WTC11 (cell line): Measurements from ENCODE around the gene SGPP2. TPM values are rescaled to one million over a fixed set of nuclear protein-coding genes. Genes with fewer than 3 reads are reported as not detected.

Source experiments
- ATAC-seq: fragments of 200-7000 bp; cut with Tn5 transposase; 2 replicates; pipeline ENCODE4 v1.10.0; 2021; ENCODE audit warnings: mild to moderate bottlenecking, moderate library complexity
- CTCF ChIA-PET: fragments of 300-600 bp; sonication (Branson Sonifier 250); formaldehyde crosslinking; loops from one replicate; lab custom pipeline; 2021; ENCODE audit warnings: antibody characterized with exemption; lab: Charles Lee
- POLR2A ChIA-PET: fragments of 350-600 bp; sonication (Branson Sonifier 250); formaldehyde crosslinking; loops from one replicate; lab custom pipeline; 2021; ENCODE audit warnings: antibody characterized with exemption; lab: Charles Lee
- DNase-seq: peaks from one replicate; pipeline ENCODE4 v3.0.0; 2021; ENCODE audit warnings: low spot score
- H3K27ac Mint-ChIP-seq: 2 replicates; pipeline ENCODE4 v1.8.0; 2021; ENCODE audit warnings: mixed read lengths
- H3K27me3 Mint-ChIP-seq: 2 replicates; pipeline ENCODE4 v1.8.0; 2021; ENCODE audit warnings: low read depth, mild to moderate bottlenecking, moderate library complexity, mixed read lengths
- H3K36me3 Mint-ChIP-seq: 2 replicates; pipeline ENCODE4 v1.8.0; 2021; ENCODE audit warnings: mixed read lengths
- H3K4me1 Mint-ChIP-seq: 2 replicates; pipeline ENCODE4 v1.8.0; 2022; ENCODE audit warnings: mixed read lengths
- H3K4me3 Mint-ChIP-seq: 2 replicates; pipeline ENCODE4 v1.8.0; 2021; ENCODE audit warnings: mild to moderate bottlenecking, moderate library complexity, mixed read lengths
- H3K9me3 Mint-ChIP-seq: 2 replicates; pipeline ENCODE4 v1.8.0; 2021; ENCODE audit warnings: mixed read lengths
- ATF1 ChIP-seq: sonication (generic); formaldehyde crosslinking; IDR thresholded peaks from 2 replicates; pipeline ENCODE4 v1.8.1; 2023; ENCODE audit warnings: mild to moderate bottlenecking, moderate library complexity, missing genetic modification reagents
- EMX1 ChIP-seq: fragments of 250-450 bp; sonication (Bioruptor Pico); IDR thresholded peaks from 2 replicates; pipeline ENCODE4 v1.8.0; 2021; ENCODE audit warnings: mild to moderate bottlenecking
- ESRRA ChIP-seq: sonication (generic); formaldehyde crosslinking; IDR thresholded peaks from 2 replicates; pipeline ENCODE4 v1.8.1; 2022; ENCODE audit warnings: mild to moderate bottlenecking, missing genetic modification reagents, borderline replicate concordance
- FOXJ3 ChIP-seq: sonication (generic); formaldehyde crosslinking; IDR thresholded peaks from 2 replicates; pipeline ENCODE4 v1.9.0; 2021; ENCODE audit warnings: missing genetic modification reagents, mild to moderate bottlenecking, borderline replicate concordance
- GTF2I ChIP-seq: fragments of 250-450 bp; sonication (Bioruptor Pico); conservative IDR thresholded peaks from 2 replicates; pipeline ENCODE4 v1.4.0; 2021; ENCODE audit warnings: mild to moderate bottlenecking
- HMGA2 ChIP-seq: fragments of 250-450 bp; sonication (Bioruptor Pico); IDR thresholded peaks from 2 replicates; pipeline ENCODE4 v1.4.0; 2021; ENCODE audit warnings: mild to moderate bottlenecking, moderate library complexity
- IRF2 ChIP-seq: sonication (generic); formaldehyde crosslinking; IDR thresholded peaks from 2 replicates; pipeline ENCODE4 v1.8.0; 2022; ENCODE audit warnings: low read depth, missing genetic modification reagents, borderline replicate concordance
- KAT7 ChIP-seq: sonication (generic); formaldehyde crosslinking; IDR thresholded peaks from 2 replicates; pipeline ENCODE4 v1.8.1; 2023; ENCODE audit warnings: missing genetic modification reagents, mild to moderate bottlenecking, borderline replicate concordance
- MXD4 ChIP-seq: fragments of 250-450 bp; sonication (Bioruptor Pico); IDR thresholded peaks from 2 replicates; pipeline ENCODE4 v1.8.0; 2021; ENCODE audit warnings: mild to moderate bottlenecking, moderate library complexity, borderline replicate concordance
- MYBL2 ChIP-seq: sonication (generic); formaldehyde crosslinking; IDR thresholded peaks from 2 replicates; pipeline ENCODE4 v1.8.1; 2023; ENCODE audit warnings: mild to moderate bottlenecking, moderate library complexity, missing genetic modification reagents
- NFATC4 ChIP-seq: fragments of 250-450 bp; sonication (Bioruptor Pico); IDR thresholded peaks from 2 replicates; pipeline ENCODE4 v1.9.0; 2021; ENCODE audit warnings: mild to moderate bottlenecking
- NR2C2 ChIP-seq: sonication (generic); formaldehyde crosslinking; IDR thresholded peaks from 2 replicates; pipeline ENCODE4 v1.8.0; 2022; ENCODE audit warnings: mild to moderate bottlenecking, missing genetic modification reagents
- SP1 ChIP-seq: sonication (generic); formaldehyde crosslinking; conservative IDR thresholded peaks from 2 replicates; pipeline ENCODE4 v1.8.1; 2022; ENCODE audit warnings: missing genetic modification reagents
- ZNF138 ChIP-seq: sonication (generic); formaldehyde crosslinking; conservative IDR thresholded peaks from 2 replicates; pipeline ENCODE4 v1.8.1; 2022; ENCODE audit warnings: mild to moderate bottlenecking, moderate library complexity, missing genetic modification reagents
- ZNF219 ChIP-seq: sonication (generic); formaldehyde crosslinking; IDR thresholded peaks from 2 replicates; pipeline ENCODE4 v1.8.0; 2023; ENCODE audit warnings: missing genetic modification reagents, mild to moderate bottlenecking, borderline replicate concordance
- ZNF423 ChIP-seq: fragments of 250-450 bp; sonication (Bioruptor Pico); IDR thresholded peaks from 2 replicates; pipeline ENCODE4 v2.1.2; 2022; ENCODE audit warnings: mild to moderate bottlenecking, moderate library complexity
- total RNA-seq: library from RNA; stranded (reverse); gene quantifications from 3 replicates; pipeline ENCODE4 v1.2.3, GENCODE V29; 2021
- TF ChIP-seq, protein P1 (sequence below): sonication (generic); formaldehyde crosslinking; IDR thresholded peaks from 2 replicates; pipeline ENCODE4 v1.8.0; 2022; ENCODE audit warnings: mild to moderate bottlenecking, missing genetic modification reagents
- TF ChIP-seq, protein P2 (sequence below): sonication (generic); formaldehyde crosslinking; IDR thresholded peaks from 2 replicates; pipeline ENCODE4 v1.8.1; 2022; ENCODE audit warnings: mild to moderate bottlenecking, missing genetic modification reagents, moderate library complexity, borderline replicate concordance
- TF ChIP-seq, protein P3 (sequence below): sonication (generic); formaldehyde crosslinking; IDR thresholded peaks from 2 replicates; pipeline ENCODE4 v1.8.0; 2023; ENCODE audit warnings: missing genetic modification reagents
- TF ChIP-seq, protein P4 (sequence below): fragments of 250-450 bp; sonication (Bioruptor Pico); IDR thresholded peaks from 2 replicates; pipeline ENCODE4 v2.1.2; 2022; ENCODE audit warnings: mild to moderate bottlenecking, moderate library complexity
- TF ChIP-seq, protein P5 (sequence below): fragments of 250-450 bp; sonication (Bioruptor Pico); IDR thresholded peaks from 2 replicates; pipeline ENCODE4 v1.9.0; 2021; ENCODE audit warnings: mild to moderate bottlenecking, borderline replicate concordance
- TF ChIP-seq, protein P6 (sequence below): sonication (generic); formaldehyde crosslinking; IDR thresholded peaks from 2 replicates; pipeline ENCODE4 v1.8.1; 2023; ENCODE audit warnings: mild to moderate bottlenecking, moderate library complexity, missing genetic modification reagents

SGPP2 gene
- total RNA-seq, 1 experiment from 2014 or later: 0.07 TPM

DNA sequence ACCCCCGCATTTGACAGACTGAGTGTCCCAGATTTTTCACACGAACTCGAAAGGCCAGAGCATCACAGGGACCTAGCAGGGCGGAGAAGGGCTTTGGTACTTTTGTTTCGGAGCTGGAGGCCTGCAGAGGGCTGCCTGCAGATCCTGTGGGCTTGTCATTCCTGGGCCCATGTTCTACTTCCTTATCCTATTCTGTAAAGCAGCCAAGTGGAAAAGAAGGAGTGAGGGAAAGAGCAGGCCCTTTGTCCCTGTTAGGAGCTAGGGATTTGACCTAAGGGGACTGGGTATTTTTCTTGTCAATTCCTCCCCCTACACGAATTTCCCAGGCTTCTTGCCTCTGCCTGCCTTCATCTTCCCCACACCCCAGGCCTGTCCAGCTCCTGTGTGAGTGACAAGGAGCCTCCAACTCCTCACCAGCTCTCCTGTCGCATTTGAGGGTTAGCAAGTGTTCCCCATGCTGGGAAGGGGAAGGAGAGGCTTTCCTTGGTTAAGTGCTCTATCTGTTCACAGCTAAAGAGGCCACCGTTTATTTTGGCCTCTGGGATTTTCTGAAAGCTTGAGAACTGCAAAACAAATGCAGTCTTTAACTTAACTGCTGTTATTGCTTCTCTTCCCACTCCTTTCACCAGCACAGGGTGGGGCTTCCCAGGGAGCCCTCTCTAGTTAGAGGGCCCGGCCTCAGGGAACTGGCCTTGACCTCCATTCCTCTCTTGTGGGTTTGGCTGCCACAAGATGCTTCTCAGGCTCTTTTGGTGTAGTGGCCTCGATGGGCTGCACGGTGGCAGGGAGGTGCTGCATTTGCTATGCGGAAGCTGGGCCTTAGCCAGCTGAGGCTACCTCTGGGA lies 61.2 kb downstream of the SGPP2 start:
- Mint-ChIP-seq H3K4me3 (no peak overlapping the region), H3K36me3 (no peaks in the 10 kb centered on the region), H3K27me3 (peaks cover 93% of the 10 kb centered on the region), H3K27ac (no peak overlapping the region), H3K4me1 (no peaks in the 10 kb centered on the region; the same call in 1 of the 2 replicates), H3K9me3 (no peaks in the 10 kb centered on the region)
- DNase-seq: no peak
- ATAC-seq: no peak
- TF ChIP-seq SP1 (CRISPR knock-in tag) (no peak), NFATC4 (no peak), KAT7 (CRISPR knock-in tag) (no peak), GTF2I (CRISPR knock-in tag) (no peak), ZNF219 (no peak), ESRRA (CRISPR knock-in tag) (no peak), ATF1 (CRISPR knock-in tag) (no peak), MXD4 (CRISPR knock-in tag) (no peak), NR2C2 (CRISPR knock-in tag) (no peak), MYBL2 (CRISPR knock-in tag) (no peak), HMGA2 (CRISPR knock-in tag) (no peak)
- TF ChIP-seq, protein P1, sequence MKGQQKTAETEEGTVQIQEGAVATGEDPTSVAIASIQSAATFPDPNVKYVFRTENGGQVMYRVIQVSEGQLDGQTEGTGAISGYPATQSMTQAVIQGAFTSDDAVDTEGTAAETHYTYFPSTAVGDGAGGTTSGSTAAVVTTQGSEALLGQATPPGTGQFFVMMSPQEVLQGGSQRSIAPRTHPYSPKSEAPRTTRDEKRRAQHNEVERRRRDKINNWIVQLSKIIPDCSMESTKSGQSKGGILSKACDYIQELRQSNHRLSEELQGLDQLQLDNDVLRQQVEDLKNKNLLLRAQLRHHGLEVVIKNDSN (CRISPR knock-in tag): no peak
- TF ChIP-seq, protein P2, sequence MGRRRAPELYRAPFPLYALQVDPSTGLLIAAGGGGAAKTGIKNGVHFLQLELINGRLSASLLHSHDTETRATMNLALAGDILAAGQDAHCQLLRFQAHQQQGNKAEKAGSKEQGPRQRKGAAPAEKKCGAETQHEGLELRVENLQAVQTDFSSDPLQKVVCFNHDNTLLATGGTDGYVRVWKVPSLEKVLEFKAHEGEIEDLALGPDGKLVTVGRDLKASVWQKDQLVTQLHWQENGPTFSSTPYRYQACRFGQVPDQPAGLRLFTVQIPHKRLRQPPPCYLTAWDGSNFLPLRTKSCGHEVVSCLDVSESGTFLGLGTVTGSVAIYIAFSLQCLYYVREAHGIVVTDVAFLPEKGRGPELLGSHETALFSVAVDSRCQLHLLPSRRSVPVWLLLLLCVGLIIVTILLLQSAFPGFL (CRISPR knock-in tag): no peak
- TF ChIP-seq, protein P3, sequence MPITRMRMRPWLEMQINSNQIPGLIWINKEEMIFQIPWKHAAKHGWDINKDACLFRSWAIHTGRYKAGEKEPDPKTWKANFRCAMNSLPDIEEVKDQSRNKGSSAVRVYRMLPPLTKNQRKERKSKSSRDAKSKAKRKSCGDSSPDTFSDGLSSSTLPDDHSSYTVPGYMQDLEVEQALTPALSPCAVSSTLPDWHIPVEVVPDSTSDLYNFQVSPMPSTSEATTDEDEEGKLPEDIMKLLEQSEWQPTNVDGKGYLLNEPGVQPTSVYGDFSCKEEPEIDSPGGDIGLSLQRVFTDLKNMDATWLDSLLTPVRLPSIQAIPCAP (CRISPR knock-in tag): no peak
- TF ChIP-seq, protein P4, sequence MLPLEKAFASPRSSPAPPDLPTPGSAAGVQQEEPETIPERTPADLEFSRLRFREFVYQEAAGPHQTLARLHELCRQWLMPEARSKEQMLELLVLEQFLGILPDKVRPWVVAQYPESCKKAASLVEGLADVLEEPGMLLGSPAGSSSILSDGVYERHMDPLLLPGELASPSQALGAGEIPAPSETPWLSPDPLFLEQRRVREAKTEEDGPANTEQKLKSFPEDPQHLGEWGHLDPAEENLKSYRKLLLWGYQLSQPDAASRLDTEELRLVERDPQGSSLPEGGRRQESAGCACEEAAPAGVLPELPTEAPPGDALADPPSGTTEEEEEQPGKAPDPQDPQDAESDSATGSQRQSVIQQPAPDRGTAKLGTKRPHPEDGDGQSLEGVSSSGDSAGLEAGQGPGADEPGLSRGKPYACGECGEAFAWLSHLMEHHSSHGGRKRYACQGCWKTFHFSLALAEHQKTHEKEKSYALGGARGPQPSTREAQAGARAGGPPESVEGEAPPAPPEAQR: no peak
- POLR2A ChIA-PET: no interaction called here
- CTCF ChIA-PET: interaction anchor here (0.9 to 1.3 kb wide), 2 partner anchors 168 to 447 kb away, joined by 3 to 4 read pairs; no protein-coding TSS in a partner anchor

DNA sequence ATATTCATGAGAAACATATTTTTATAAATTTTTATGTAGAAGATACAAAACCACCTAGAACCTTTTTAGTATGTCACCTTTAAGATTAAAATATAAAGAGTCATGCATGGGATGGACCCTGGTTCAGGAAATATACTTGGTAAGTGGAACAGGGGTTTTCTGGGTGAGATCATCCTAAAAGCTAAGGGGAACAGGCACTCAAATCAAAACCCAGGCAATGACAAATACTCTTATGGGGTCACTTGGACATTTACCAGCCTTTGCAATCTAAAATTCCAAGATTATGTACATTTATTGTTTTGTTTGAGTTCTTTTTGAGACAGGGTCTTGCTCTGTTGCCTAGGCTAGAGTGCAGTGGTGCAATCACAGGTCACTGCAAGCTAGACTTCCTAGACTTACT lies 65.8 kb downstream of the SGPP2 start:
- Mint-ChIP-seq H3K4me1 (no peaks in the 10 kb centered on the region), H3K36me3 (peaks cover 25% of the 10 kb centered on the region)

More for the DNA sequence above, 65.8 kb downstream of the SGPP2 start:
- no peak overlapping the region for H3K27ac Mint-ChIP-seq
- TF ChIP-seq EMX1: no peak
- TF ChIP-seq GTF2I (CRISPR knock-in tag): no peak
- TF ChIP-seq ZNF138 (CRISPR knock-in tag): no peak
- no peak for TF ChIP-seq HMGA2 (CRISPR knock-in tag)
- no peak for TF ChIP-seq FOXJ3 (CRISPR knock-in tag)
- TF ChIP-seq, protein P5, sequence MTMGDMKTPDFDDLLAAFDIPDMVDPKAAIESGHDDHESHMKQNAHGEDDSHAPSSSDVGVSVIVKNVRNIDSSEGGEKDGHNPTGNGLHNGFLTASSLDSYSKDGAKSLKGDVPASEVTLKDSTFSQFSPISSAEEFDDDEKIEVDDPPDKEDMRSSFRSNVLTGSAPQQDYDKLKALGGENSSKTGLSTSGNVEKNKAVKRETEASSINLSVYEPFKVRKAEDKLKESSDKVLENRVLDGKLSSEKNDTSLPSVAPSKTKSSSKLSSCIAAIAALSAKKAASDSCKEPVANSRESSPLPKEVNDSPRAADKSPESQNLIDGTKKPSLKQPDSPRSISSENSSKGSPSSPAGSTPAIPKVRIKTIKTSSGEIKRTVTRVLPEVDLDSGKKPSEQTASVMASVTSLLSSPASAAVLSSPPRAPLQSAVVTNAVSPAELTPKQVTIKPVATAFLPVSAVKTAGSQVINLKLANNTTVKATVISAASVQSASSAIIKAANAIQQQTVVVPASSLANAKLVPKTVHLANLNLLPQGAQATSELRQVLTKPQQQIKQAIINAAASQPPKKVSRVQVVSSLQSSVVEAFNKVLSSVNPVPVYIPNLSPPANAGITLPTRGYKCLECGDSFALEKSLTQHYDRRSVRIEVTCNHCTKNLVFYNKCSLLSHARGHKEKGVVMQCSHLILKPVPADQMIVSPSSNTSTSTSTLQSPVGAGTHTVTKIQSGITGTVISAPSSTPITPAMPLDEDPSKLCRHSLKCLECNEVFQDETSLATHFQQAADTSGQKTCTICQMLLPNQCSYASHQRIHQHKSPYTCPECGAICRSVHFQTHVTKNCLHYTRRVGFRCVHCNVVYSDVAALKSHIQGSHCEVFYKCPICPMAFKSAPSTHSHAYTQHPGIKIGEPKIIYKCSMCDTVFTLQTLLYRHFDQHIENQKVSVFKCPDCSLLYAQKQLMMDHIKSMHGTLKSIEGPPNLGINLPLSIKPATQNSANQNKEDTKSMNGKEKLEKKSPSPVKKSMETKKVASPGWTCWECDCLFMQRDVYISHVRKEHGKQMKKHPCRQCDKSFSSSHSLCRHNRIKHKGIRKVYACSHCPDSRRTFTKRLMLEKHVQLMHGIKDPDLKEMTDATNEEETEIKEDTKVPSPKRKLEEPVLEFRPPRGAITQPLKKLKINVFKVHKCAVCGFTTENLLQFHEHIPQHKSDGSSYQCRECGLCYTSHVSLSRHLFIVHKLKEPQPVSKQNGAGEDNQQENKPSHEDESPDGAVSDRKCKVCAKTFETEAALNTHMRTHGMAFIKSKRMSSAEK (CRISPR knock-in tag): no peak
- no peak for TF ChIP-seq ZNF423 (CRISPR knock-in tag)
- TF ChIP-seq, protein P6, sequence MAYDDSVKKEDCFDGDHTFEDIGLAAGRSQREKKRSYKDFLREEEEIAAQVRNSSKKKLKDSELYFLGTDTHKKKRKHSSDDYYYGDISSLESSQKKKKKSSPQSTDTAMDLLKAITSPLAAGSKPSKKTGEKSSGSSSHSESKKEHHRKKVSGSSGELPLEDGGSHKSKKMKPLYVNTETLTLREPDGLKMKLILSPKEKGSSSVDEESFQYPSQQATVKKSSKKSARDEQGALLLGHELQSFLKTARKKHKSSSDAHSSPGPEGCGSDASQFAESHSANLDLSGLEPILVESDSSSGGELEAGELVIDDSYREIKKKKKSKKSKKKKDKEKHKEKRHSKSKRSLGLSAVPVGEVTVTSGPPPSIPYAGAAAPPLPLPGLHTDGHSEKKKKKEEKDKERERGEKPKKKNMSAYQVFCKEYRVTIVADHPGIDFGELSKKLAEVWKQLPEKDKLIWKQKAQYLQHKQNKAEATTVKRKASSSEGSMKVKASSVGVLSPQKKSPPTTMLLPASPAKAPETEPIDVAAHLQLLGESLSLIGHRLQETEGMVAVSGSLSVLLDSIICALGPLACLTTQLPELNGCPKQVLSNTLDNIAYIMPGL (CRISPR knock-in tag): no peak
- TF ChIP-seq IRF2 (CRISPR knock-in tag): no peak
- TF ChIP-seq, all 79 proteins: peak for 0
- DNase-seq (no peak), ATAC-seq (no peak)
- Mint-ChIP-seq H3K27me3 (peaks cover 72% of the 10 kb centered on the region), H3K9me3 (peaks cover 28% of the 10 kb centered on the region), H3K4me3 (no peak overlapping the region)
- POLR2A ChIA-PET: no interaction called here
- CTCF ChIA-PET: no interaction called here
